ENCODE measurements around the gene GMEB2. TPM values are rescaled to one million over a fixed set of nuclear protein-coding genes. Genes with fewer than 3 reads are reported as not detected.
"Not testable (repeated sequence)": the region's sequence is repeated elsewhere in the genome, so short reads cannot be mapped to it uniquely, and the experiment has no call there.

The GMEB2 gene
- total and polyA plus RNA-seq, 10 of the 15 experiments (the other 5 are each of a cell fraction or from before 2014, with no cell fraction given), result 0.08 to 15.1 (median 6.9) TPM

GRCh38 chr20:63640686-63641085 is 13.8 kb upstream of the GMEB2 start:
- WGBS (ENCODE audit: insufficient coverage, insufficient replicate concordance, low lambda C conversion rate, missing lambda C conversion rate), result 32% methylated on average over 3 of the region's 17 CpGs
- H3K27ac ChIP-seq (ENCODE audit: control insufficient read depth, insufficient read depth); DNase-seq (ENCODE audit: low read depth, low spot score); BruUV-seq (replicated peaks); H3K27me3 ChIP-seq (replicated peaks in 1 of 2; ENCODE audit: control insufficient read depth in 2 of 2, insufficient read depth in 2 of 2, low read length in 1 of 2); FAIRE-seq; H4K20me1 ChIP-seq (ENCODE audit: control insufficient read depth, insufficient read depth); H3K9me3 ChIP-seq (replicated peaks; ENCODE audit: control insufficient read depth, insufficient read depth, low read length); H2AFZ ChIP-seq (ENCODE audit: control insufficient read depth, low read depth, low read length); H3K36me3 ChIP-seq (ENCODE audit: control insufficient read depth in 2 of 2, insufficient read depth in 2 of 2, low read length in 1 of 2); in situ Hi-C loops (cut with MboI); intact Hi-C loops (cut with micrococcal nuclease; ENCODE audit: unreplicated experiment); ATAC-seq; CTCF ChIA-PET; H3K79me2 ChIP-seq (ENCODE audit: control insufficient read depth, insufficient read depth, low read length): not testable (repeated sequence)
- peaks cover 23% of the 10 kb centered on the region for H3K4me1 ChIP-seq (ENCODE audit: control insufficient read depth, insufficient read depth, low read length)
- ChIA-PET RAD21 (ENCODE audit: unreplicated experiment) (interaction anchor here (1.8 to 2.6 kb wide), 3 partner anchors 15 to 103 kb away, joined by 5 to 41 read pairs (median 10); partner anchors contain the start of genes HELZ2 and PTK6), POLR2A (interaction anchor here (1.5 kb wide), 1 partner anchor 8 kb away, joined by 5 read pairs; no protein-coding TSS in a partner anchor), SMC1A (ENCODE audit: uncharacterized antibody, unreplicated experiment) (interaction anchor here (1.8 kb wide), 1 partner anchor 14 kb away, joined by 10 read pairs; the partner anchor contains the start of gene GMEB2)
- peak overlapping the region; percentile 44; the same call in 1 of the 2 replicates for H3K4me3 ChIP-seq
- H3K4me2 ChIP-seq (ENCODE audit: control insufficient read depth, insufficient read depth), result peak overlapping the region; percentile 66; the same call in 1 of the 2 replicates
- peak; percentile 14 to 43; a peak in 2 of 4 replicates for TF ChIP-seq BHLHE40 (IDR thresholded peaks at IDR 0.05; ENCODE audit: borderline replicate concordance in 1 of 2, low read depth in 2 of 2, low read length in 1 of 2)
- H3K9ac ChIP-seq (ENCODE audit: control insufficient read depth, insufficient read depth, low read length), result peak overlapping the region; percentile 29; the same call in 1 of the 2 replicates

- Histone ChIP-seq H3K4me3 (0 out of 2 replicates have a peak overlapping the region, but pooled peaks have one; percentile 44), H3K36me3 (ENCODE audit: control insufficient read depth in 2 of 2, insufficient read depth in 2 of 2, low read length in 1 of 2) (no peaks in the 10 kb centered on the region), H3K4me1 (ENCODE audit: control insufficient read depth, insufficient read depth, low read length) (peaks cover 29% of the 10 kb centered on the region), H3K27ac (ENCODE audit: control insufficient read depth, insufficient read depth) (no peak overlapping the region; the same call in 1 of the 2 replicates), H3K79me2 (ENCODE audit: control insufficient read depth, insufficient read depth, low read length) (peaks cover 1% of the 10 kb centered on the region; the same call in 1 of the 2 replicates), H2AFZ (ENCODE audit: control insufficient read depth, low read depth, low read length) (no peak overlapping the region), H4K20me1 (ENCODE audit: control insufficient read depth, insufficient read depth) (no peaks in the 10 kb centered on the region), H3K27me3 (replicated peaks in 1 of 2; ENCODE audit: control insufficient read depth in 2 of 2, insufficient read depth in 2 of 2, low read length in 1 of 2) (no peaks in the 10 kb centered on the region; a peak in 1 of 4 replicates), H3K9me3 (replicated peaks; ENCODE audit: control insufficient read depth, insufficient read depth, low read length) (no peaks in the 10 kb centered on the region), H3K9ac (ENCODE audit: control insufficient read depth, insufficient read depth, low read length) (no peak overlapping the region), H3K4me2 (ENCODE audit: control insufficient read depth, insufficient read depth) (peak overlapping the region; percentile 66)
- no peak for ATAC-seq
- BruUV-seq (replicated peaks), result no TSS peak
- no peak for DNase-seq (ENCODE audit: low read depth, low spot score)
- TF ChIP-seq HDAC2 (IDR thresholded peaks at IDR 0.05), result no peak
- no peak for TF ChIP-seq ZNF384 (IDR thresholded peaks at IDR 0.05; ENCODE audit: borderline replicate concordance, low read depth, low read length)
- no peak for TF ChIP-seq IRF5 (IDR thresholded peaks at IDR 0.05; ENCODE audit: borderline replicate concordance)
- no peak for TF ChIP-seq EZH2 (IDR thresholded peaks at IDR 0.05; ENCODE audit: borderline replicate concordance, control insufficient read depth, low read depth, low read length)
- no peak for TF ChIP-seq SMARCA5 (IDR thresholded peaks at IDR 0.05)
- TF ChIP-seq ZBTB33 (IDR thresholded peaks at IDR 0.05), result no peak
- TF ChIP-seq RELA (IDR thresholded peaks at IDR 0.05; ENCODE audit: borderline replicate concordance, partially characterized antibody), result no peak
- TF ChIP-seq FOXK2 (IDR thresholded peaks at IDR 0.05), result no peak
- no peak for TF ChIP-seq EP300 (IDR thresholded peaks at IDR 0.05; ENCODE audit: borderline replicate concordance in 1 of 2, control insufficient read depth in 1 of 2, low read depth in 2 of 2, low read length in 2 of 2)
- RAD21 ChIA-PET (ENCODE audit: unreplicated experiment), result interaction anchor here (1.1 kb wide), 1 partner anchor 103 kb away, joined by 3 read pairs; the partner anchor contains the start of gene PTK6
- WGBS (ENCODE audit: insufficient coverage, insufficient replicate concordance, low lambda C conversion rate, missing lambda C conversion rate), result 65% methylated on average over 8 of the region's 8 CpGs
- in situ Hi-C loops (cut with MboI), result no loop called here
- FAIRE-seq, result no peak
- CTCF ChIA-PET, result no interaction called here
- POLR2A ChIA-PET, result no interaction called here
- intact Hi-C loops (cut with micrococcal nuclease; ENCODE audit: unreplicated experiment), result no loop called here
- SMC1A ChIA-PET (ENCODE audit: uncharacterized antibody, unreplicated experiment), result no interaction called here
These were observed 13.2 kb upstream of the GMEB2 start for GRCh38 chr20:63640086-63640485.
